SK-N-MC (cell line): ENCODE results near the gene ENTPD7.
"Not testable (repeated sequence)": the region's sequence is repeated elsewhere in the genome, so short reads cannot be mapped to it uniquely, and the experiment has no call there.

ENCODE experiments used
- DNase-seq: peaks from one replicate; pipeline ENCODE4 v3.0.0-alpha.2; 2011; ENCODE audit warnings: low read depth, low spot score
- H3K27ac ChIP-seq: fragments of 200-600 bp; sonication (generic); 2 replicates; pipeline ENCODE4 v1.5.1; 2016; ENCODE audit warnings: mixed run types
- H3K36me3 ChIP-seq: fragments of 200-600 bp; sonication (generic); 2 replicates; pipeline ENCODE4 v1.6.1; 2017; ENCODE audit warnings: antibody characterized with exemption, low read length, mixed read lengths; ENCODE audit not compliant: insufficient read depth
- H3K4me3 ChIP-seq: fragments of 200-600 bp; sonication (generic); 2 replicates; pipeline ENCODE4 v1.5.1; 2016
- H3K9ac ChIP-seq: fragments of 200-600 bp; sonication (generic); 2 replicates; pipeline ENCODE4 v1.8.0; 2017; ENCODE audit warnings: mixed run types, mixed read lengths; ENCODE audit not compliant: insufficient read length
- H3K9me3 ChIP-seq: fragments of 200-600 bp; sonication (generic); 2 replicates; pipeline ENCODE4 v1.6.1; 2017; ENCODE audit warnings: low read depth, mild to moderate bottlenecking, antibody characterized with exemption, low read length, moderate library complexity, mixed read lengths
- EZH2 ChIP-seq: fragments of 200-600 bp; sonication (generic); IDR thresholded peaks from one replicate; pipeline ENCODE4 v1.6.1; 2017; ENCODE audit warnings: antibody characterized with exemption
- FOXP2 ChIP-seq: optimal IDR thresholded peaks from 2 replicates; pipeline ENCODE3; 2011; ENCODE audit warnings: mild to moderate bottlenecking, moderate library complexity; ENCODE audit not compliant: insufficient read depth; ENCODE audit errors: extremely low read length, control extremely low read depth
- POLR2AphosphoS5 ChIP-seq: IDR thresholded peaks from 2 replicates; pipeline ENCODE4 v1.6.1; 2012; ENCODE audit warnings: mild to moderate bottlenecking, low read depth, low read length, borderline replicate concordance

ENTPD7 gene

GRCh38 chr10:99742254-99742653, 82.9 kb downstream of the ENTPD7 start:
- Histone ChIP-seq H3K9ac (no peak overlapping the region), H3K4me3 (no peak overlapping the region), H3K27ac (no peak overlapping the region), H3K9me3 (no peaks in the 10 kb centered on the region), H3K36me3 (peaks cover 62% of the 10 kb centered on the region)
- TF ChIP-seq EZH2 = no peak
- TF ChIP-seq POLR2AphosphoS5 = no peak
- no peak for TF ChIP-seq FOXP2
- DNase-seq = no peak

GRCh38 chr10:99742701-99743100, 83.4 kb downstream of the ENTPD7 start:
- H3K27ac ChIP-seq = no peak overlapping the region
- H3K36me3 ChIP-seq = peaks cover 57% of the 10 kb centered on the region

GRCh38 chr10:99743841-99744240, 84.5 kb downstream of the ENTPD7 start:
- DNase-seq = no peak
- Histone ChIP-seq H3K9ac (no peak overlapping the region), H3K4me3 (no peak overlapping the region), H3K27ac (no peak overlapping the region), H3K9me3 (no peaks in the 10 kb centered on the region), H3K36me3 (peaks cover 50% of the 10 kb centered on the region)
- no peak for TF ChIP-seq FOXP2
- TF ChIP-seq EZH2 = no peak
- no peak for TF ChIP-seq POLR2AphosphoS5

More at GRCh38 chr10:99742701-99743100, 83.4 kb downstream of the ENTPD7 start:
- TF ChIP-seq FOXP2 = no peak
- TF ChIP-seq EZH2 = no peak
- TF ChIP-seq POLR2AphosphoS5 = no peak
- Histone ChIP-seq H3K9ac (no peak overlapping the region), H3K4me3 (no peak overlapping the region), H3K9me3 (no peaks in the 10 kb centered on the region)
- no peak for DNase-seq

- H3K27ac ChIP-seq, H3K4me3 ChIP-seq: not testable (repeated sequence)
Measured at GRCh38 chr10:99746166-99746565, 86.9 kb downstream of the ENTPD7 start.

GRCh38 chr10:99748823-99749451, 89.6 kb downstream of the ENTPD7 start:
- DNase-seq = no peak
- Histone ChIP-seq H3K9ac (no peak overlapping the region), H3K9me3 (no peaks in the 10 kb centered on the region), H3K4me3 (no peak overlapping the region), H3K27ac (no peak overlapping the region), H3K36me3 (peaks cover 17% of the 10 kb centered on the region)
- TF ChIP-seq EZH2 (no peak), FOXP2 (no peak), POLR2AphosphoS5 (no peak)

More at GRCh38 chr10:99746166-99746565, 86.9 kb downstream of the ENTPD7 start:
- DNase-seq, H3K9ac ChIP-seq, H3K9me3 ChIP-seq: not testable (repeated sequence)
- H3K36me3 ChIP-seq = peaks cover 35% of the 10 kb centered on the region

- Histone ChIP-seq H3K9me3 (no peaks in the 10 kb centered on the region), H3K27ac (no peak overlapping the region), H3K4me3 (no peak overlapping the region), H3K9ac (no peak overlapping the region), H3K36me3 (peaks cover 24% of the 10 kb centered on the region)
- no peak for DNase-seq
- TF ChIP-seq EZH2 (no peak), POLR2AphosphoS5 (no peak), FOXP2 (no peak)
Measured at GRCh38 chr10:99750641-99751040, 91.3 kb downstream of the ENTPD7 start.

- no peaks in the 10 kb centered on the region for H3K9me3 ChIP-seq
- H3K36me3 ChIP-seq = peaks cover 22% of the 10 kb centered on the region
- DNase-seq = no peak
- H3K9ac ChIP-seq = no peak overlapping the region
- H3K27ac ChIP-seq = no peak overlapping the region
- H3K4me3 ChIP-seq = no peak overlapping the region
- TF ChIP-seq FOXP2 = no peak
- no peak for TF ChIP-seq EZH2
- no peak for TF ChIP-seq POLR2AphosphoS5
Measured at GRCh38 chr10:99754670-99755069, 95.4 kb downstream of the ENTPD7 start.
